Endothelial cell of umbilical vein (primary cell): ENCODE measurements around the gene SPARC. TPM values are rescaled to one million over a fixed set of nuclear protein-coding genes. Genes with fewer than 3 reads are reported as not detected.

ENCODE experiments used
- BruUV-seq: library from RNA; stranded (reverse); fragments of 400-500 nt; replicated peaks from 2 replicates; lab custom pipeline; 2021; lab: Mats Ljungman, UMichigan
- CTCF ChIA-PET: fragments of 300-600, 350-600 bp; sonication (Branson Sonifier 250); formaldehyde crosslinking; loops from one replicate; lab custom pipeline; 2021; ENCODE audit warnings: antibody characterized with exemption, inconsistent platforms; lab: Charles Lee
- POLR2A ChIA-PET: fragments of 300-600, 350-600 bp; sonication (Branson Sonifier 250); formaldehyde crosslinking; loops from one replicate; lab custom pipeline; 2021; ENCODE audit warnings: antibody characterized with exemption, inconsistent platforms; lab: Charles Lee
- DNase-seq: peaks from one replicate; pipeline ENCODE4 v3.0.0-alpha.2; 2011; ENCODE audit warnings: low read depth, low spot score
- FAIRE-seq: peaks from 2 replicates; lab custom pipeline; 2011; peaks lifted over from hg19 to GRCh38; lab: Jason Lieb, UNC
- H2AFZ ChIP-seq: 2 replicates; pipeline ENCODE4 v1.6.0; 2012; ENCODE audit warnings: low read depth, low read length, control low read depth, inconsistent platforms
- H3K27ac ChIP-seq: 2 replicates; pipeline ENCODE4 v1.5.1; 2011; ENCODE audit warnings: low read depth, mild to moderate bottlenecking, control low read depth, low read length, moderate library complexity; ENCODE audit not compliant: insufficient read depth
- H3K27me3 ChIP-seq, 2 experiments: 2 replicates each; pipeline versions ENCODE4 v1.6.0 to v1.6.1; 2011; ENCODE audit warnings: low read length in 2 of 2, mixed read lengths in 1 of 2; ENCODE audit not compliant: control insufficient read depth in 2 of 2, insufficient read depth in 2 of 2
- H3K36me3 ChIP-seq, 2 experiments: 2 replicates in 1 of 2; 3 replicates in 1 of 2; pipeline ENCODE4 v1.5.1; 2011; ENCODE audit warnings: low read length in 2 of 2, mild to moderate bottlenecking in 1 of 2, moderate library complexity in 1 of 2; ENCODE audit not compliant: control insufficient read depth in 2 of 2, insufficient read depth in 2 of 2; ENCODE audit errors: extremely low read depth in 1 of 2
- H3K4me1 ChIP-seq: 3 replicates; pipeline ENCODE4 v1.5.1; 2011; ENCODE audit warnings: mild to moderate bottlenecking, low read length; ENCODE audit not compliant: control insufficient read depth, insufficient read depth; ENCODE audit errors: extremely low read depth
- H3K4me2 ChIP-seq: 2 replicates; pipeline ENCODE4 v1.6.1; 2011; ENCODE audit warnings: low read length, control low read depth, mixed read lengths; ENCODE audit not compliant: insufficient read depth
- H3K4me3 ChIP-seq, 3 experiments: fragments of 200-600 bp in 1 of 3; sonication (generic), shearing (Covaris generic) in 1 of 3; replicated peaks in 1 of 3; 2 replicates each; pipeline ENCODE4 v1.5.1; 2011 to 2016; ENCODE audit warnings: control low read depth in 3 of 3, low read length in 3 of 3, mild to moderate bottlenecking in 2 of 3, inconsistent platforms in 1 of 3, low read depth in 1 of 3, moderate library complexity in 1 of 3; ENCODE audit not compliant: insufficient read depth in 1 of 3
- H3K79me2 ChIP-seq: 2 replicates; pipeline ENCODE4 v1.6.0; 2012; ENCODE audit warnings: low read length, inconsistent platforms; ENCODE audit not compliant: control insufficient read depth, insufficient read depth
- H3K9ac ChIP-seq: replicated peaks from 2 replicates; pipeline ENCODE3; 2011; ENCODE audit warnings: low read length, control low read depth; ENCODE audit not compliant: insufficient read depth; ENCODE audit errors: extremely low read depth
- H3K9me1 ChIP-seq: replicated peaks from 3 replicates; pipeline ENCODE4 v1.6.0; 2011; ENCODE audit warnings: mild to moderate bottlenecking, low read length; ENCODE audit not compliant: control insufficient read depth, insufficient read depth; ENCODE audit errors: extremely low read depth
- H3K9me3 ChIP-seq: replicated peaks from 2 replicates; pipeline ENCODE4 v1.5.1; 2012; ENCODE audit warnings: low read length, inconsistent platforms; ENCODE audit not compliant: control insufficient read depth, insufficient read depth
- H4K20me1 ChIP-seq: replicated peaks from 2 replicates; pipeline ENCODE3; 2011; ENCODE audit warnings: mild to moderate bottlenecking, low read length; ENCODE audit not compliant: control insufficient read depth, insufficient read depth; ENCODE audit errors: extremely low read depth
- CTCF ChIP-seq, 2 donors: IDR thresholded peaks; 1 replicate in 1 of 2; 2 replicates in 1 of 2; pipeline ENCODE4 v1.5.1; 2011; ENCODE audit warnings: low read length in 2 of 2, mild to moderate bottlenecking in 2 of 2, moderate library complexity in 2 of 2, control low read depth in 1 of 2, inconsistent platforms in 1 of 2, low read depth in 1 of 2; ENCODE audit not compliant: insufficient read depth in 1 of 2; ENCODE audit errors: extremely low read depth in 1 of 2
- FOS ChIP-seq: IDR thresholded peaks from 2 replicates; pipeline ENCODE4 v1.6.1; 2011; ENCODE audit warnings: mild to moderate bottlenecking, low read length, moderate library complexity, borderline replicate concordance; ENCODE audit not compliant: insufficient read depth
- GATA2 ChIP-seq: IDR thresholded peaks from 2 replicates; pipeline ENCODE4 v1.7.0; 2011; ENCODE audit warnings: low read depth, mild to moderate bottlenecking, moderate library complexity, mixed read lengths, low read length; ENCODE audit not compliant: insufficient read length, insufficient read depth
- POLR2A ChIP-seq: IDR thresholded peaks from 2 replicates; pipeline ENCODE4 v1.6.1; 2012; ENCODE audit warnings: low read depth, mild to moderate bottlenecking, control low read depth, low read length
- dilution Hi-C: fragments of 300-500 bp; cut with MboI; formaldehyde crosslinking; loops from one replicate; pipeline ENCODE4 v1.15.0; 2019; ENCODE audit warnings: low sequenced_read_pairs; ENCODE audit not compliant: extremely low pct_ligation_motif_present
- intact Hi-C: fragments of 100-400 bp; cut with micrococcal nuclease; formaldehyde crosslinking; loops from one replicate; pipeline ENCODE4 v1.10.0; 2022
- polyA plus RNA-seq, 4 experiments: library from polyadenylated mRNA; depleted of rRNA in 3 of 4; stranded (reverse) in 3 of 4; unstranded in 1 of 4; fragments of >200 nt; gene quantifications; 2 replicates each; pipeline versions ENCODE4 v1.2.1 to v1.2.3, GENCODE V29; 2011 to 2012; ENCODE audit warnings: missing spikeins in 1 of 4
- total RNA-seq: library from RNA; stranded (reverse); gene quantifications from 2 replicates; pipeline ENCODE4 v1.2.3, GENCODE V29; 2021

The SPARC gene
- total and polyA plus RNA-seq, 2 donors (not counting 3 experiments of a cell fraction or from before 2014, with no cell fraction given), result 2,962 to 3,114 TPM

DNA sequence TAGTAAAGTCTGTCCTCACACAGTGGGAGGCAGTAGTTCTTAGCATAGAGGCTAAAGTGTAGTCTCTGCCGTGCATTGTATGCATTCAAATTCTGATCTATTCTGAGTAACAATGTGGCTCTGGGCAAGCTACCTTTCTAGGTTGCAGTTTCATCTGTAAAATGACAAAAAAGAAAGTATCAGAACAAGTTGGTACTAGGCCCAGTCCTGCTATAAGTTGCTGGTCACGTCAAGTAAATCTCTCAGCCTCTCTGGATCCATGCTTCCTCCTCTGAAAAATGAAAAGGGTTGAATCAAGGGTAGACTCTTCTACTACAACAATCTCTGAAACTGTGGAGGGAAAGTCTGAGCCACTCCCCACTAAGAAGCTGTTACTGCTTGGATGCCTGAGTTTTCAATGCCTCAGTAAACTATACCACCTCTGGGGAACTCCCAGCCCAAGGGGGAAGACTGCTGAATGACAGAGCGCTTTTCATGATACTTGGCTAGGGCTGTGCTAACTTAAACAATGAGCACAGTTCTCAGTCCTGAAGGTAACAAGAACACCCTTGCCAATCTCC lies 34.5 kb upstream of the SPARC start:
- ChIA-PET POLR2A (no interaction called here), CTCF (interaction anchor here (0.9 to 9.5 kb wide), 11 partner anchors 11 to 69 kb away, joined by 3 to 173 read pairs (median 9); partner anchors contain the start of gene SPARC)
- no peak for TF ChIP-seq POLR2A
- no peak for TF ChIP-seq GATA2
- no peak for TF ChIP-seq FOS
- TF ChIP-seq CTCF (IDR thresholded peaks at IDR 0.05; ENCODE audit: extremely low read depth in 1 of 2, insufficient read depth in 1 of 2, low read depth in 1 of 2, low read length in 2 of 2), result no peak
- dilution Hi-C loops (no loop called here), intact Hi-C loops (no loop called here)
- Histone ChIP-seq H2AFZ (no peak overlapping the region), H3K27me3 (no peaks in the 10 kb centered on the region), H3K9me3 (no peaks in the 10 kb centered on the region), H3K79me2 (no peaks in the 10 kb centered on the region), H3K9me1 (no peaks in the 10 kb centered on the region), H3K27ac (no peak overlapping the region), H4K20me1 (no peaks in the 10 kb centered on the region), H3K4me1 (no peaks in the 10 kb centered on the region), H3K4me3 (no peak overlapping the region), H3K9ac (no peak overlapping the region), H3K4me2 (no peak overlapping the region), H3K36me3 (no peaks in the 10 kb centered on the region)
- no TSS peak for BruUV-seq
- no peak for DNase-seq
- no peak for FAIRE-seq

- BruUV-seq, result no TSS peak
- FAIRE-seq, result no peak
- no peaks in the 10 kb centered on the region for H3K9me1 ChIP-seq
- POLR2A ChIA-PET, result no interaction called here
- no peak overlapping the region for H2AFZ ChIP-seq
- intact Hi-C loops (no loop called here), dilution Hi-C loops (no loop called here)
- no peak for DNase-seq
- CTCF ChIA-PET, result interaction anchor here (1.0 to 9.5 kb wide), 11 partner anchors 11 to 68 kb away, joined by 3 to 173 read pairs (median 9); partner anchors contain the start of gene SPARC
- H3K4me3 ChIP-seq, result no peak overlapping the region
- H4K20me1 ChIP-seq, result no peaks in the 10 kb centered on the region
- H3K79me2 ChIP-seq, result no peaks in the 10 kb centered on the region
- no peak overlapping the region for H3K9ac ChIP-seq
- H3K9me3 ChIP-seq, result no peaks in the 10 kb centered on the region
- H3K4me1 ChIP-seq, result no peaks in the 10 kb centered on the region
- no peak overlapping the region for H3K4me2 ChIP-seq
- H3K36me3 ChIP-seq, result no peaks in the 10 kb centered on the region
- no peak for TF ChIP-seq FOS
- H3K27ac ChIP-seq, result no peak overlapping the region
- H3K27me3 ChIP-seq, result no peaks in the 10 kb centered on the region
Measured at GRCh38 chr5:151720215-151720614, 33.5 kb upstream of the SPARC start.
